Stimulated activated CD4-positive, alpha-beta T cell treated with anti-CD3 and anti-CD28 coated beads, Interleukin-12 subunit alpha, Interleukin-12 subunit beta, amount 100 ng/mL, for 48 hours (primary cell): ENCODE results near the gene ANKDD1A.
A peak's percentile ranks its signal among the peaks of the same experiment; 100 is the strongest.

ENCODE experiments used
- DNase-seq, 3 donors: peaks; one replicate each; pipeline ENCODE4 v3.0.0-alpha.2; 2020; ENCODE audit warnings: low read depth in 2 of 3, low spot score in 1 of 3

ANKDD1A gene

DNA sequence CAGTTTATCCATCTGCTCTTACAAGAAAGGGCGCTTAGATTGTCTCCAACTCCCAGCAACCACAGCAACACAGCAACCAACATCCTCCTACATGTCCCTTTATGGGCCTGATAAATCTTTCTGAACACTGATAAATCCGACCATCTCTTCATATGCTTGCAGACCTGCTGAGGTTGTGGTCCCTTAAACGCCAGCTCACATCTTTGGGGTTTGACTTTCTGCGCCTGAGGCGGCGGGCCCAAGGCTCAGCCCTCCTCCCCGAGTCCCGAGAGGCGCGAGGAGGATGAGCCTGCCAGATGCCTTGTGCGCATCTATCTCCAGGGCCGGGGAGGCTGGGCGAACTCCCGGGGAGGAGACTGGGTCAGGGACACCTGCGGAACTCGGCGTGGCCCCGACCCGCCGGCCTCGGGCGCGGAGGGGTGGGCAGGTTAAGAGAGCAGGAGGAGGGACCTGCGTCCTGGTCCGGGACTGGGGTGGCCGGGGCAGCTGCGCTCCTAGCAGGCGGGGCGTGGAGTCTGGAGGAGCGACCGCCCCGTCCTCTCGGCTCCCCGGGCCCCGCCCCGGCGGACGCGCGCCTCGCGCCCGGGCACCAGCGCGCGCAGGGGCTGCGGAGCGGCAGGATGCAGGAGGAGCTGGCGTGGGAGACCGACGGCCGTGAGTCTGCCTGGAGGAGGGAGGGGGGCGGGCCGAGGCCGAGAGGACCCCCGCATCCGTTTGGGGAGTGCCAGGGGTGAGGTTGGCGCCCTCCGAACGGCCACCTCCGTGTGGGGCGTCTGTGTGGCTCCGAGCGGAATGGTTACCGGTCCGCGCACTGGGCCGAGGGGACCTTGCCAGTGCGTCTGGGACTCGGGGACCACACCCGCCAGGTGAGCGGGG is at the start of gene ANKDD1A:
Gene ANKDD1A, plus strand, starts transcription at position 592 of the 876 bp plus-strand sequence. Its CDS starts 29 bp downstream, at position 621.
- peak in 1 of 3 donors; percentile 32 for DNase-seq

DNA sequence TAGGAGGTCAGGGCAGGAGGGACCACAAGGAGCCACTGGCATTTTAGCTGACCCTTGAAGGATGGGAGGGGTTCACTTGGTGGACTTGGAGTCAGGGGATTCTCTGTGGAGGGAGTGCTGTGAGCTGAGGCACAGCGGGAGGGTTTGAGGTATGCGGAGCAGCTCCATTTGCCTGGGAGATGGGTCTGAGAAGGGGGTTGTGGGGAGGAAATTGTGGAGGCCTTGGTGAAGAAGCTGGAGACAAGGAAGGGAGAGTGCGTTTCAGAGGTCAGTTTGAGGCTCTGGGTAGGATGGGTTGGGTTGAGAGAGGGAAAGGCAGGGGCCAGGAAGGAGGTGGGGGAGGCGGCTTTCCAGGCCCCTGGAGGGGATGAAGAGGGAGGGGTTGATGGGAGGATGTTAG is 49.7 kb upstream of the ANKDD1A start:
- no peak for DNase-seq

DNA sequence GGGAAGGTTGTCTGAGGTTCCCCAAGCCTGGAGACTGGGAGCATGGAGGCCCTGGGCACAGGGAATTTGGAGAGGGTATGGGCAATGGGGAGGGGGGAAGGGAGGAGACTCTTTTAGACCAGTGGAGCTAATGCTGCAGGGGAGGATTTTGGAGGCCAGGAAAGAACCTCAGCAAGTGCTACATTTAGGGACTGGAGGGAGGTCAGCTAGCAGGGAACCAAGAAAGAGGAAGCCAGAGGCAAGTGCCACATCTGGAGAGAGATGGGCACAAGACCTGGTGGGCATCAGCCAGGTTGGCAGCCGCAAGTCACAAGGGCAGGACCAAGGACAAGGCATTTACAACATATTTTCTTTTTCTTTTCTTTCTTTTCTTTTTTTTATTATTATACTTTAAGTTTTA is 49.3 kb upstream of the ANKDD1A start:
- no peak for DNase-seq

DNA sequence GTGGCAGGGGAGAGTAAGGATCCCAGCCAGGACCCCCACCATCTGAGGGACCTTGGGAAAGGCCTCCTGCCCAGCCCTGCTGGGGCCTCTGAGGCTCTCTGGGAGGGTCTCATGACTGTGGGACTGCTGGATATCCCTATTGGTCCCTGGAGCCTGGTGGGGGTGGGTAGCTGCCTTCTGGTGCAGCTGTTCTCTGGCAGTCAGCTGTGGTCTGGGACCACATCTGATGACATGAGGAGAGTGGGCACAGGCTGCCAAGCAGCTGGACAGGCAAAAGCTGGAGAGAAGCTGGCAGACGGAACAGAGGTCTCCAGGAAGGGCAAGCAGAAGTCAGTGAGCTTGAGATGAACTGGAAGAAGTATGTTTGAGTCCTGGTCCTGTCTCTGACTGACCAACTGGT is 47.6 kb upstream of the ANKDD1A start:
- DNase-seq = no peak

DNA sequence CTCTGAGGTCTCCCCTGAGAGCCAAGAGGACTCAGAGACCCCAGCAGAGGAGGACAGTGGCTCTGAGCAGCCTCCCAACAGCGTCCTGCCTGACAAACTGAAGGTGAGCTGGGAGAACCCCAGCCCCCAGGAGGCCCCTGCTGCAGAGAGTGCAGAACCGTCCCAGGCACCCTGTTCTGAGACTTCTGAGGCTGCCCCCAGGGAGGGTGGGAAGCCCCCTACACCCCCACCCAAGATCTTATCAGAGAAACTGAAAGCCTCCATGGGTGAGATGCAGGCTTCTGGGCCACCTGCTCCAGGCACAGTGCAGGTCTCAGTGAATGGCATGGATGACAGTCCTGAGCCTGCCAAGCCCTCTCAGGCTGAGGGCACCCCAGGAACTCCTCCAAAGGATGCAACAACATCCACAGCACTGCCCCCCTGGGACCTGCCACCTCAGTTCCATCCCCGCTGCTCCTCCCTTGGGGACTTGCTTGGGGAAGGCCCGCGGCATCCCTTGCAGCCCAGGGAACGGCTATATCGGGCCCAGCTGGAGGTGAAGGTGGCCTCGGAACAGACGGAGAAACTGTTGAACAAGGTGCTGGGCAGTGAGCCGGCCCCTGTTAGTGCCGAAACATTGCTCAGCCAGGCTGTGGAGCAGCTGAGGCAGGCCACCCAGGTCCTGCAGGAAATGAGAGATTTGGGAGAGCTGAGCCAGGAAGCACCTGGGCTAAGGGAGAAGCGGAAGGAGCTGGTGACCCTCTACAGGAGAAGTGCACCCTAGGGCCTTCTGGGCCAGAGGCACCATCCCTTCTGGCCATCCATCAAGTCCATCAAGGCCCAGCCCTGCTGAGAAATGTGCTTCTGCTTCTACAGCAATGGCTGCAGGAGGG is 46.3 kb upstream of the ANKDD1A start:
- DNase-seq = no peak

DNA sequence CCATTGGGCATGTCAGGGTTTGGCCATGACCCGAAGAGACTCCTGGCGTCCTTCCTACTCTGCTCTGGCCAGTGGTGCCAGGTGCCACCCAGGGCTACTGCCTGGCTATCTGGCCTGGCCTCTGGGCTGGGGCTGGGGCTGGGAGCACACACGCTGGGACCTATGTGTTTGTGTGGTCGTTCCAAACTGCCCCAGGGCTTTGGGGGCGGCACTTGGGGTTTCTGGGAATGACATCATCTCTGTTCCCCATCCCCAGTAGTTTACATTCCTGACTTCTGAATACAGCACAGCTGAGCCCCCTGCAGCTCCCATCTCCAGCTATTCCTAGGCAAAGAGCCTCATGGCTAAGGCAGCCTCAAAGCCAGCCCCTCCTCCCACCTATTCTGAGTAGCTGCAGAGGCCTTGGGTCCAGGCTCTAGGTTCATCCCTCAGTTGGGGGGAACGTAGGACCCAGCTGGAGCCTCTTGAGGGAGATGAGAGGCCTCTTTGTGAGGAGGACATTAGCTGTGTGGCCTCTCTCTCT is 45.6 kb upstream of the ANKDD1A start:
- no peak for DNase-seq

DNA sequence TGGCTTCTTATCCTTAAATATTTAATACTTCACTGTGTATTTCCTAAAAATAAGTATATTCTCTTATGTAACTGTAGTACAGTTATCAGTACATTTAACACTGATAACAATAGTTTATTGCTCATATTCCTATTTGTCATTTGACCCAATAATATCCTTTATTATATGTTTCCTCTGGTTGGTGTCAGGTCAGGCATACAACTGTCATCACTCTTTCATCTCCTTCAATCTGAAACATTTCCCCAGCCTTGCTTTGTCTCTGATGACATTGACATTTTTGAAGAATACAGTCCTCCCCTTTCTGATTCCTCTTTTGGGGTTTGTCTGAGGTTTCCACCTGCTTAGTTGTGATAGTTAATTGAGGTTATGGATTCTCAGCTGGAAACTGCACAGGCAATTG is 42.2 kb upstream of the ANKDD1A start:
- no peak for DNase-seq

DNA sequence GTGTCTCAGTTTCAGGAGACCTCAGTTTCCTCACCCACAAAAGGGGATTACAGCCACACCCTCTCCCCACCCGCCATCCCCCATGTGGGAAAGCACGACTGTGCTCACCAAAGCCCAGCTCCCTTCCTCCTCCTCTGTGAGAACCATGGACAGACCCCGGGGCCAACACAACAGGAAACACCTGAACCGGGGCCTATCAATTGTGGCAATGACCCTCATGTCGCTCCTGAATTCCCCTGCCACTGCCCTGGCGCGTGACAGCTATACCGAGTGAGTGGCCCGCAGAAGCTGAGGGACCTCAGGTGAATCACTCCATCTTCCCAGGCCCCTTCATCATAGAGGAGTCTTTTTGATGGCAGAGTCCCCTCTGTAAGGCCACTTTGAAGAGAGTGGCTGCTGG is 41.3 kb upstream of the ANKDD1A start:
- DNase-seq = no peak

DNA sequence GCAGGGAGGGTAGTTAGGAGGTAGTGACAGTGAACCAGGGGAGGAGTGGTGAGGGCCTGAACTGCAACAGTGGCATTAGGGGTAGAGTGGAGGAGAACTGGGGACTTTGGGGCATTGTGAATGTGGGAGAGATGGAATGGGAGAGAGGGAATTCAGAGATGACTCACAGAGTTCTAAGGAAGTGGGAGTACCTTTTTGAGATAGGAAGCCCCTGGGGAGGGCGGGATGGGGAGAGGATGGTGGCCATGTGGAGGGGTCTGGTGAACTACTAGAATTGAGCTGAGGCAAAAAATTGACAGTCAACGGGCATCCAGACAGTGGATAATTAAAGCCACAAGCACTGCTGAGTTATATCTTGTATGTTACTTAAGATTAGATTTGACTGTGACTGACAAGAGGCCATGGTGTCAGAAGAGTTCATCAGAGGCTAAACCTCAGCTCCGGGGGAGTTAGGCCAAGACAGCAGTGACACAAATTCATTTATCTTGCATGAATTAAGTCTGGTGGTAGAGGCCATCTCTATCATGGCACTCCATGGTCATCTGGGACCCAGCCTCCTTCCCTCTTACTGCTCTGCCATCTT is 36.0 kb upstream of the ANKDD1A start:
- DNase-seq = no peak

DNA sequence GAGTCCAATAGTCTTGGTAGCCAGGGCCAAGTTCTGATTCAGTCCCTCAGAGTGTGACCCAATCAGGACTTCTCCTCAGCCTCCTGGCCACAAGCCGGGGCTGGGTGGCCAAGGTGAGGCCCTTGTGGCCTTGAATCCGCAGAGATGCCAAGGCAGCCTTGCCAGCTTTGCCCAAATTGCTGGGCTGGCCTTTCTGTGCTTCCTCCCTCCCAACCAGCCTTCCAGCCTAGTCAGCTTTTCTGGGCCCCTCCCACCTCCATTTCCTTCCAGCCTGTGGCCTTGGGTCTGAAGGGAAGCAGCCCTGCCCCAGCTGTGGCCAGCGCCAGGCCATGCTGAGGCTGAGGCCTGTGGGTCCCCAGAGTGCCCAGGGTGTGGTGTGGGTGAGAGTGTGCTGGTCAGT is 34.3 kb upstream of the ANKDD1A start:
- no peak for DNase-seq

DNA sequence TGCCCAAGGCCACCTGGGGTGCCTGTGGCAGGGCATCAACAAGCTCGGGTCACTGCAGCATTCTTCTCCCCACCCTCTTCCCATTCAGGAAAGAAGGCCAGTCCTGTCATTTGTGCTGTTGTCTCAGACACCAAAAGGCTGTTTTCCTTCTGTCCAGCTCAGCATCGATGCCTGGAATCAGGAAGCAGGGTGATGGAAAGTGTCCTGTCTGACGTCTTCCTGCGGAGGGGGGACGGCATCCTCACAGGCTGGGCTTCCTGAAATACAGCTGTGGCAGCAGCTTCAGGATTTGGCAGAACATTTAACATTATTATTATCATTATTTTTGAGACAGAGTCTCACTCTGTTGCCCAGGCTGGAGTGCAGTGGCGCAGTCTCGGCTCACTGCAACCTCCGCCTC is 33.0 kb upstream of the ANKDD1A start:
- DNase-seq = no peak

DNA sequence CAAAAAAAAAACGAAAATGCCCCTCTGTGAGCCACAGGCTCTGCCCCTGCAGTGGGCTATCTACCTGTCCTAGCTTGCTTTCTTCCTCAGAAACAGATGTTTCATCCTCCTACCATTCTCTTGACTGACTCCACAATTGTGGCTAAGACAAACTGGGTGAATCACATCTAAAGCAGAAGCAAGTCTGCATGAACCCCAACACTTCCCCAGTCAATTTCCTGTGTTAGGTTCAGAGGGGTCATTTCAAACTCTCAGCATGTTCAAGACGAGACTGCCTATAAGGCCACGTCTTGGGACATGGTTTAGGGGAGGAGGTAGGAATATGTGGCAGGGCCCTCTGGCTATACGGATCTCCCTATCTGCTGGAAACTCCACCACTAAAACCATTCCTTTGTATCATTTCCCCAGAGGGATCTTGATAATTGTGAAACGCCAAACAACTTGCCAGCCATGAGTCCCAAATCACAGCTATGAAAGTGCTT is 28.6 kb upstream of the ANKDD1A start:
- peak in 1 of 3 donors; percentile 38 for DNase-seq

DNA sequence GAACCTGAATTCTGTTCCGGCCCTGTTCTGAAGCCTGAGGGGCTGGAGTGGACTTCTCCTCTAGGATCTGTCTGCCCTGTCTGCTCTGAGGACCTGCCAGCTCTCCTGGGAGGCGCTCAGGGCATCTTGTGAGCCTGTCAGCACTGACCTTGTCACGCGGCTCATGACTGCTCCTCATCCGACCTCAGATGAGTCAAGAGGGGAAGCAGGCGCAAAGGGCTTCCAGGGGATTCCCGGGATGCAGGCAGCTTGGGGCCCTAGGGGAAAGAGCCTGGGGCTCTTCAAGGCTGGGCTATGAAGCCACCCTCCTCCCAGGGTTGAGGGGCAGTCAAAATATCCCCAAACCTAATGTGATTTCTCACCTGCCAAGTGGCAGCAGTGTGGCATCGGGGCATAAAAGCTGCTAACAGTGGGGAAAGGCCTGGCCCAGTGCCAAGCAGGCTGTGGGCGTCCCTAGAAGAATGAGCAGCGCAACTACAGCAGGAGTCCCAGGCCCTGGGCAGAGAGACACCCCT is 27.6 kb upstream of the ANKDD1A start:
- DNase-seq = peak; percentile 67 to 69 (median 69)

DNA sequence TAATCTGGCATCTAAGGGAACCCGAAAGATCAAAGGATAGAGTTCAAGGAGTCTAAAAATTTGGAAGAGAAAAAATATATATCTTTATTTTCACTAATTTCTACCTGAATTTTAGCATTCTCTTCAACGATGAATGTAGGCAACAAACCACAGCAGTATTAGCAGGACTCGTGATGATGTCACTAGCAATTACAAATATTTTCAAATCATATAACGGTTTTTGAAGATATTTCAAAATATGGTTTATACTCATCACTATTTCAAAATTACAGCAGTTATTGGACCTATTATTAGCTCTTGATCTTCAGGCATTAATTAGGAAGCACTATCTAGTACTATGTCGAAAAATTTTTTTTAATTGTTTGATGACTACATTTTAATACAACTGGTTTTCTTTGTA is 27.0 kb upstream of the ANKDD1A start:
- DNase-seq = no peak

DNA sequence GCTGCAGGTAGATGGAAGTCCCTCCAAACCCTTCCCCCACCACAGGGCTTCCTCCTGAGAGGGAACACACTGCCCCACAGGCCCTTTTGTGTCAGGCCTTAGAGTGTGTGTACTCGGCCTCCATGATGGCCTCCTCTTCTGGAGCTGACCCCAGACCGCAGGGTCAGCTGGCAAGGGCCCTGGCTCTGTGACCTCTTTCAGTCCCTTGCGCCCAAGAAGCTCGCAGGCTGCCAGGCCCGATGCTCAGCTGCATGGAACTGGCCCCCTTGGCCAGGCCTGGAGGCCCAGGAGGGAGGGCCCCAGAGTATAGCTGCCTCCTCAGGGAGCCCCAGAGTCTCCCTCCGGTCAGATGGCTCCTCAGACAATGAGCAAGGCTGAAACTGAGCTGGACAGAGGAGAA is 23.4 kb upstream of the ANKDD1A start:
- DNase-seq = no peak

DNA sequence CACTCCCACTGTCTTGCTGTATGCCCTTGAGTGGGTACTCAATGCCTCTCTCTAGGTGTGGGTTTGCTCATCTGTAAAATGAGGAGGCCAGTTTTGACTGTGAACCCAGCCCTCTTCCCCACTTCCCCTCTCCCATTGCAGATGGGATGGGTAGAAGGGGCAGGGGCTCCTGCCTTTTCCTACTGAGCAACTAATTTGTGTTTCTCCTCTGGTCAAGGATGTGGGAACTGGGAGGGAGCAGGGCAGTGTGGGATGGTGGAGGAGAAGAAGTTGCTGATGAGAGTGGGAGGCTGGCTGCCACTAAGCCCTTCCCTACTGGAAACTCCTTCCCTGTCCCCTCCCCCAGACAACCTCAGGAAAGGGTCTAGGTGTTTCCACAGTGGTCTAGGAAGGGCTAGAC is 20.1 kb upstream of the ANKDD1A start:
- DNase-seq = no peak

DNA sequence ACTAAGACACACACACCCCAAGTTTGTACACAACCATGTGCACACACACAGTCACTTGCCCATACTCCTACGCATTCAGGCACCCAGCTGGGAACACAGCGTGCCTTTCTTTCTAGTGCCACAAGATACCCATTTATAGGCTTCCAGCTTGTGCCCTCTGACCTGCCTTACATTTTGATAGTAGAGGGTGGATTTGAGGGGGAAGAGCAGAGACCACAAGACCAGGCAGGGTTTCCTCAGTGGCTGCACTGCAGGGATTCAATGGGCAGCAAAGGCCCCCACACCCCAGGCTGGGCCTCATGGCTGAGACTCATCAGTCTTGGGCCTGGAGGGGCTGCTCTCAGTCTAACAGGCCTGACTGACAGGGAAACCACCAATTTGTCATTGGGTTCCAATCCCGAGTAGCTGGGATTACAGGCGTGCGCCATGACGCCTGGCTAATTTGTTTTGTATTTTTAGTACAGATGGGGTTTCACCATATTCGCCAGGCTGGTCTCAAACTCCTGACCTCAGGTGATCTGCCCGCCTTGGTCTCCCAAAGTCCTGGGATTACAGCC is 18.8 kb upstream of the ANKDD1A start:
- peak in 2 of 3 donors; percentile 39 to 42 for DNase-seq

DNA sequence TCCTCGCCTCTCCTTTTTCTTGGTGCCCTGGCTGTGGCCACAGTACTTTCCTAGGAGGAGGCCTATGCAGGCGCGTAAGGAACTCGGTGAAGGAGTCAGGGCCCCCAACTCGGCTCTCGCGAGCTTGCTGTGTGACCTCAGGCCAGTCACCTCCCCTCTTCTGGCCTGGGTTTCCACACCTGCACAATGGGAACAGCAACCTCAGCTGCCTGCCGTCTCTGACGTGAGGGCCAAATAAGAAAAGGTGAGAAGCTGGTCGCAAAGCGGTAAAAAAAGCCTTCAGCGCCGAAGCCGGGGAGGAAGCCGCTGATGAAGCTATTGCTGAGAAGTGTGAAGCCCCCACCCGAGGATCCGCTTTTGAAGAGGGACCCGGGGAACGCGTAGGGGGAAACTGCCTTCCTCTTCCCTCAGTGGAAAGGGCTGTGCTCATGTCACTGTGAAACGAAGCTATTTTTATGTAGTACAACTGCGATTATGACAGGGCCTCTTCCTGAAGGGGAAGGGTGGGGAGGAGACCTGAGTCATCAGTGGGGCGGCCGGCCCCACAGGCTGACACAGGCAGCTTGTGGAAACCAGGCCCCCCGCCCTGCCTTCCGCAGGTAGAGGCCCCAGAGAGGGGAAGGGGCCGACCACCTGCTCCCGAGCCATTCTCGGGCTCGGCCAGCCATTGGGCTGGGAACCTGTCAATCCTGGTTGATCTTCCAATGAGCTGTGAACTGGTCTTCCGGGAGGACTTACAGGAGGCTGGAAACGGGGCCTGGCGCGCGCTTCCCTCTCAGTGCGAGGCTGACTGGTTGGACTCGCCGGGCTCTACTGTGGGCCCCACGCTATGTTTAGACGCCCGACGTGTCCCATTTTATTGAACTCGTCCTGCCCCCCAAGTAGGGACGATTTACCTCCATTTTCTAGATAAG is 18.0 kb upstream of the ANKDD1A start:
- DNase-seq = peak; percentile 94 to 97 (median 96)

DNA sequence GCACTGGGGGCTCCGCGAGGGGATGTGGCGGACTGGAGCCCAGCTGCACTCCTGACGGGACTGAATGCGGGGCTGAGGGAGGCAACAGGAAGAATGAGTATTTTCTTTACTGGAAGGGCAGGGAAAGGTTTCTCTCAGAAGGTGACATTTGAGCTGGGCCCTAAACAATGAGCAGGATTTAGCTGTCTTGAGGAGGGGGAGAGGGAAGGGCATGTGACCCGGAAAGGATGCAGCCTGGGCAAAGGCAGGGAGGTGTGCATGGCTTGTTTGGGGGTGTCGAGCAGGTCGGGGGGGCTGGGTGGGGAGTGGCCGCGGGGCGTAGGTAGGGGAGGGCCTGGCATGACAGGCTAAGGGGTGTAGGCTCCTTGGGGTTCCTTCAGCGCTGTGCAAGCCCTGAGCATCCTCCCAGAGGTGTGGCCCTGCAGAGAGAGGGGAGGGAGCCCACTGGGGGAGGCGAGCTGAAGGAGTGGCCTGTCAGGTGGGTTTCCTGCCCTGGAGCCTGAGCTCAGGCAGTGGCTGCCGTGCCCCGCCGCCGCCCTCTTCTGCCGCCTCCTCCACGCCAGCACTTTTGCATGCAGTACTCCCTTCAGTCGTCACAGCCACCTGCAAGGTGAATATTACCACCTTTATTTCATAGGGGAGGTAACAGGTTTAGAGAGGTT is 17.2 kb upstream of the ANKDD1A start:
- peak in 2 of 3 donors; percentile 47 to 62 for DNase-seq
